SK-N-SH (cell line): ENCODE measurements around the gene PIH1D1. TPM values are rescaled to one million over a fixed set of nuclear protein-coding genes. Genes with fewer than 3 reads are reported as not detected.

Experiments
- CTCF ChIA-PET: fragments of 300-600, 350-600 bp; formaldehyde crosslinking; extraction: SDS; loops from one replicate; lab custom pipeline; 2021; lab: Yijun Ruan, JAX
- POLR2A ChIA-PET: fragments of 350-600 bp; sonication (Branson Sonifier 250); formaldehyde crosslinking; extraction: SDS; loops from one replicate; lab custom pipeline; 2020; ENCODE audit warnings: antibody characterized with exemption, inconsistent platforms; lab: Yijun Ruan, JAX
- DNase-seq: peaks from one replicate; pipeline ENCODE4 v3.0.0; 2012
- H2AFZ ChIP-seq: fragments of 200-600 bp; sonication (generic); 2 replicates; pipeline ENCODE4 v1.8.1; 2016; ENCODE audit warnings: antibody characterized with exemption, mild to moderate bottlenecking, low read depth
- H3F3A ChIP-seq: fragments of 200-600 bp; sonication (generic); replicated peaks from 2 replicates; pipeline ENCODE3; 2016; ENCODE audit warnings: antibody characterized with exemption, mild to moderate bottlenecking; ENCODE audit not compliant: insufficient read depth
- H3K27ac ChIP-seq, 2 experiments: fragments of 200-500 bp in 1 of 2; fragments of 200-600 bp in 1 of 2; sonication (Bioruptor generic) in 1 of 2; sonication (generic), shearing (Covaris generic) in 1 of 2; 2 replicates each; pipeline versions ENCODE4 v1.5.1 to v1.6.1; 2014 to 2016; ENCODE audit warnings: low read depth in 2 of 2, inconsistent platforms in 1 of 2, low read length in 1 of 2, mild to moderate bottlenecking in 1 of 2, mixed read lengths in 1 of 2
- H3K27me3 ChIP-seq: fragments of 200-600 bp; sonication (generic), shearing (Covaris generic); 2 replicates; pipeline ENCODE4 v1.6.1; 2016; ENCODE audit warnings: mixed run types; ENCODE audit not compliant: insufficient read depth
- H3K36me3 ChIP-seq, 2 experiments: fragments of 200-500 bp in 1 of 2; fragments of 200-600 bp in 1 of 2; sonication (Bioruptor generic) in 1 of 2; sonication (generic) in 1 of 2; replicated peaks in 1 of 2; 2 replicates each; pipeline versions ENCODE3 to v1.5.1; 2014 to 2016; ENCODE audit warnings: low read length in 1 of 2, mild to moderate bottlenecking in 1 of 2; ENCODE audit not compliant: insufficient read depth in 2 of 2, control insufficient read depth in 1 of 2
- H3K4me1 ChIP-seq, 2 experiments: fragments of 200-500 bp in 1 of 2; fragments of 200-600 bp in 1 of 2; sonication (Bioruptor generic) in 1 of 2; sonication (generic), shearing (Covaris generic) in 1 of 2; 2 replicates each; pipeline versions ENCODE4 v1.5.1 to v1.6.1; 2014 to 2016; ENCODE audit warnings: low read depth in 1 of 2, low read length in 1 of 2, mixed run types in 1 of 2; ENCODE audit not compliant: insufficient read depth in 2 of 2, control insufficient read depth in 1 of 2
- H3K4me2 ChIP-seq: fragments of 200-600 bp; sonication (generic), shearing (Covaris generic); 2 replicates; pipeline ENCODE4 v1.6.1; 2017; ENCODE audit warnings: mixed run types
- H3K4me3 ChIP-seq, 2 experiments: fragments of 200-500 bp in 1 of 2; fragments of 200-600 bp in 1 of 2; sonication (Bioruptor generic) in 1 of 2; sonication (generic), shearing (Covaris generic) in 1 of 2; 2 replicates each; pipeline versions ENCODE4 v1.5.1 to v1.8.1; 2014 to 2016; ENCODE audit warnings: low read depth in 2 of 2, inconsistent platforms in 1 of 2, low read length in 1 of 2, mild to moderate bottlenecking in 1 of 2, mixed read lengths in 1 of 2, moderate library complexity in 1 of 2
- H3K79me2 ChIP-seq: fragments of 200-600 bp; sonication (generic); 2 replicates; pipeline ENCODE4 v1.8.1; 2017; ENCODE audit warnings: mild to moderate bottlenecking; ENCODE audit not compliant: insufficient read depth
- H3K9ac ChIP-seq: fragments of 200-600 bp; sonication (generic); 2 replicates; pipeline ENCODE4 v1.6.1; 2017; ENCODE audit warnings: mixed run types
- H3K9me2 ChIP-seq: fragments of 200-600 bp; sonication (generic); 2 replicates; pipeline ENCODE4 v1.6.1; 2017; ENCODE audit warnings: mixed run types
- H3K9me3 ChIP-seq: fragments of 200-600 bp; sonication (generic); 2 replicates; pipeline ENCODE4 v1.6.1; 2017; ENCODE audit warnings: mixed run types, mild to moderate bottlenecking, moderate library complexity
- H4K20me1 ChIP-seq: fragments of 200-600 bp; sonication (generic); 2 replicates; pipeline ENCODE4 v1.6.1; 2017; ENCODE audit warnings: mild to moderate bottlenecking, mixed run types; ENCODE audit not compliant: insufficient read depth
- CHD2 ChIP-seq: fragments of 150-350 bp; IDR thresholded peaks from 2 replicates; pipeline ENCODE4 v1.6.1; 2018; ENCODE audit warnings: low read length; ENCODE audit not compliant: partially characterized antibody
- ELF1 ChIP-seq: IDR thresholded peaks from 2 replicates; pipeline ENCODE4 v1.4.0; 2012
- EP300 ChIP-seq, 2 experiments: IDR thresholded peaks; 2 replicates each; pipeline versions ENCODE4 v1.4.0 to v1.6.1; 2012; ENCODE audit warnings: borderline replicate concordance in 1 of 2, low read depth in 1 of 2, low read length in 1 of 2
- EZH2phosphoT487 ChIP-seq: fragments of 200-600 bp; sonication (generic); IDR thresholded peaks from 2 replicates; pipeline ENCODE4 v1.6.1; 2017; ENCODE audit warnings: low read depth, mixed run types, mild to moderate bottlenecking, antibody characterized with exemption, moderate library complexity, borderline replicate concordance
- FOSL2 ChIP-seq: IDR thresholded peaks from 2 replicates; pipeline ENCODE4 v1.4.0; 2012; ENCODE audit warnings: low read depth, mild to moderate bottlenecking, moderate library complexity, borderline replicate concordance
- FOXM1 ChIP-seq: IDR thresholded peaks from 2 replicates; pipeline ENCODE4 v1.4.0; 2012; ENCODE audit warnings: low read depth, mild to moderate bottlenecking
- GABPA ChIP-seq: IDR thresholded peaks from 2 replicates; pipeline ENCODE4 v1.4.0; 2012; ENCODE audit warnings: low read depth, mild to moderate bottlenecking
- GATA2 ChIP-seq: sonication (generic); formaldehyde crosslinking; IDR thresholded peaks from 2 replicates; pipeline ENCODE4 v1.5.0; 2020; ENCODE audit warnings: mild to moderate bottlenecking, missing genetic modification reagents
- IRF3 ChIP-seq: fragments of 150-350 bp; IDR thresholded peaks from 2 replicates; pipeline ENCODE4 v1.6.1; 2016; ENCODE audit warnings: mild to moderate bottlenecking, low read depth, low read length
- PBX3 ChIP-seq: IDR thresholded peaks from 2 replicates; pipeline ENCODE4; 2012
- POLR2AphosphoS5 ChIP-seq: IDR thresholded peaks from 2 replicates; pipeline ENCODE4 v1.6.1; 2012; ENCODE audit warnings: low read depth, low read length
- RAD21 ChIP-seq: IDR thresholded peaks from 2 replicates; pipeline ENCODE4 v1.6.1; 2012; ENCODE audit warnings: mild to moderate bottlenecking, low read length
- RCOR1 ChIP-seq: fragments of 150-350 bp; IDR thresholded peaks from 2 replicates; pipeline ENCODE4 v1.6.1; 2017; ENCODE audit warnings: antibody characterized with exemption, low read length
- RFX5 ChIP-seq: IDR thresholded peaks from 2 replicates; pipeline ENCODE4 v1.6.1; 2012; ENCODE audit warnings: mild to moderate bottlenecking, improper control_type of control experiment, low read length
- RXRA ChIP-seq: IDR thresholded peaks from 2 replicates; pipeline ENCODE4 v1.4.0; 2012; ENCODE audit warnings: low read depth, mild to moderate bottlenecking, borderline replicate concordance
- SIN3A ChIP-seq: IDR thresholded peaks from 2 replicates; pipeline ENCODE4 v1.6.1; 2012; ENCODE audit warnings: low read depth, mild to moderate bottlenecking, low read length, moderate library complexity, borderline replicate concordance
- TCF12 ChIP-seq: IDR thresholded peaks from 2 replicates; pipeline ENCODE4 v1.4.0; 2012
- TEAD4 ChIP-seq: IDR thresholded peaks from 2 replicates; pipeline ENCODE4 v1.4.0; 2012; ENCODE audit warnings: mild to moderate bottlenecking, borderline replicate concordance; ENCODE audit not compliant: insufficient read depth
- USF1 ChIP-seq: IDR thresholded peaks from 2 replicates; pipeline ENCODE4 v1.4.0; 2012; ENCODE audit warnings: low read depth, borderline replicate concordance
- YY1 ChIP-seq: IDR thresholded peaks from 2 replicates; pipeline ENCODE4 v1.4.0; 2012; ENCODE audit warnings: low read depth, mild to moderate bottlenecking
- WGBS: methylation state at CpG from one replicate; pipeline ENCODE4 v1.1.6; 2017; ENCODE audit warnings: low lambda C conversion rate; 5-methylcytosine and 5-hydroxymethylcytosine counted together
- polyA plus RNA-seq, 3 experiments: library from polyadenylated mRNA; depleted of rRNA; stranded (reverse); fragments of >200 nt; gene quantifications; 2 replicates each; pipeline ENCODE4 v1.2.3, GENCODE V29; 2012
- TF ChIP-seq, protein P1 (sequence below): IDR thresholded peaks from 2 replicates; pipeline ENCODE4 v1.4.0; 2012; ENCODE audit warnings: low read depth

PIH1D1 gene
- polyA plus RNA-seq, 1 of the 3 experiments (the other 2 are of a cell fraction): 157 TPM

DNA sequence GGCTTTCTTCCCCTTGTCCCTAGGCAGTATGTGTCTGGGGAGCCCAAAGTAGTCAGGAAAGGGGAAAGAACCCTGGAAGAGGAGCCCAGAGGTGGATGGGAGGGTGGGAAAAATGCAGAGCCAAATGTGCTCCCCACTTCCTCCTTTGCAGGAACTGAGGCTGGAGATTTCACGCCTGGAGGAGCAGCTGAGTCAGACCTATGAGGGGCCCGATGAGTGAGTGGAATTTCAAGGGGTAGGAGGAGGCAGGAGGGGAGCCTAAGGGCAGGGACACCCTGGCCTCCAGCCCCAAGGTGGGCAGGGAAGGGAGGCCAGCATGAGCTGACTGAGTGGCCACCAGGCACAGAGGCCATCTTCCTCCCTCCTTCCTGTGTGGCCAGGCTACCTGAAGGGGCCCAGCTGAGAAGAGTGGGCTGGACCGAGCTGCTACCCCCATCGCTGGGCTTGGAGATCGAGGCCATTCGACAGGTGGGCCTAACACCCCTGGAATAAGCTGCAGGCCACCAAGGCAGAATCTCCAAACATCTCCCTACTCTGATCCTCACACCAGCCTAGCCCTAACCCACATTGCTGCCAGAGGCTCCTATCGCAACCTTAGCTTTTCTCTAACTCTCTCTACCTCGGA, 42.7 kb downstream of the PIH1D1 start (continued):
- no peak for TF ChIP-seq PBX3
- no peak for TF ChIP-seq RCOR1

GRCh38 chr19:49407482-49408015, 44.1 kb downstream of the PIH1D1 start:
- H3K27me3 ChIP-seq: no peaks in the 10 kb centered on the region
- TF ChIP-seq PBX3: no peak
- no peak for TF ChIP-seq TEAD4
- TF ChIP-seq IRF3: no peak
- no peak for TF ChIP-seq ELF1
- no peak for TF ChIP-seq YY1
- no peak for TF ChIP-seq POLR2AphosphoS5
- no peak for TF ChIP-seq FOSL2
- TF ChIP-seq, all 33 proteins: peak for 0
- ChIA-PET POLR2A (no interaction called here), CTCF (interaction anchor here (1.4 to 17.5 kb wide), 2 partner anchors 16 to 106 kb away, joined by 5 to 108 read pairs; no protein-coding TSS in a partner anchor)
- Histone ChIP-seq H3K9me2 (no peaks in the 10 kb centered on the region), H2AFZ (no peak overlapping the region), H3K9ac (no peak overlapping the region), H3K9me3 (no peaks in the 10 kb centered on the region), H3K36me3 (no peaks in the 10 kb centered on the region), H3K4me2 (no peak overlapping the region), H3K79me2 (no peaks in the 10 kb centered on the region), H4K20me1 (no peaks in the 10 kb centered on the region), H3K27ac (no peak overlapping the region), H3K4me1 (no peaks in the 10 kb centered on the region; a peak in 2 of 4 replicates), H3F3A (no peaks in the 10 kb centered on the region), H3K4me3 (no peak overlapping the region)
- DNase-seq: no peak
- 87% methylated on average over 16 of the region's 16 CpGs for WGBS

GRCh38 chr19:49407079-49407478, 44.5 kb downstream of the PIH1D1 start:
- H2AFZ ChIP-seq: no peak overlapping the region
- WGBS: 53% methylated on average over 5 of the region's 7 CpGs
- CTCF ChIA-PET: interaction anchor here (1.2 to 17.5 kb wide), 3 partner anchors 15 to 106 kb away, joined by 3 to 108 read pairs (median 5); no protein-coding TSS in a partner anchor

More at GRCh38 chr19:49407079-49407478, 44.5 kb downstream of the PIH1D1 start:
- H3K79me2 ChIP-seq: no peaks in the 10 kb centered on the region
- H3F3A ChIP-seq: no peaks in the 10 kb centered on the region
- POLR2A ChIA-PET: no interaction called here
- no peaks in the 10 kb centered on the region for H4K20me1 ChIP-seq
- no peak for DNase-seq
- no peaks in the 10 kb centered on the region for H3K36me3 ChIP-seq
- H3K9me2 ChIP-seq: no peaks in the 10 kb centered on the region
- no peaks in the 10 kb centered on the region; a peak in 2 of 4 replicates for H3K4me1 ChIP-seq
- no peak overlapping the region for H3K9ac ChIP-seq
- no peak overlapping the region for H3K27ac ChIP-seq
- TF ChIP-seq CHD2 (no peak), RFX5 (no peak), TEAD4 (no peak), EP300 (IDR thresholded peaks at IDR 0.05; ENCODE audit: borderline replicate concordance in 1 of 2, low read depth in 1 of 2, low read length in 1 of 2) (no peak), GATA2 (CRISPR knock-in tag) (no peak), RAD21 (no peak), FOSL2 (no peak), SIN3A (no peak), EZH2phosphoT487 (no peak), TCF12 (no peak), RXRA (no peak), GABPA (no peak), FOXM1 (no peak), USF1 (no peak)
- TF ChIP-seq, protein P1, sequence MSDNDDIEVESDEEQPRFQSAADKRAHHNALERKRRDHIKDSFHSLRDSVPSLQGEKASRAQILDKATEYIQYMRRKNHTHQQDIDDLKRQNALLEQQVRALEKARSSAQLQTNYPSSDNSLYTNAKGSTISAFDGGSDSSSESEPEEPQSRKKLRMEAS: no peak
- no peaks in the 10 kb centered on the region for H3K27me3 ChIP-seq
- H3K4me2 ChIP-seq: no peak overlapping the region
- H3K4me3 ChIP-seq: no peak overlapping the region
- H3K9me3 ChIP-seq: no peaks in the 10 kb centered on the region
